GM21737 (cell line): ENCODE data around the gene MPLKIP.
"Not testable (repeated sequence)": the region's sequence is repeated elsewhere in the genome, so short reads cannot be mapped to it uniquely, and the experiment has no call there.

Experiments used
- ATAC-seq: cut with Tn5 transposase; IDR thresholded peaks from one replicate; pipeline ENCODE4 v1.9.1; 2021; ENCODE audit warnings: mild to moderate bottlenecking, moderate library complexity; ENCODE audit not compliant: unreplicated experiment

The MPLKIP gene

GRCh38 chr7:40133561-40134427 is 628 bp downstream of the MPLKIP start:
- ATAC-seq = peak; percentile 50

- ATAC-seq = no peak
Measured at GRCh38 chr7:40122940-40123254, 11.5 kb downstream of the MPLKIP start.

DNA sequence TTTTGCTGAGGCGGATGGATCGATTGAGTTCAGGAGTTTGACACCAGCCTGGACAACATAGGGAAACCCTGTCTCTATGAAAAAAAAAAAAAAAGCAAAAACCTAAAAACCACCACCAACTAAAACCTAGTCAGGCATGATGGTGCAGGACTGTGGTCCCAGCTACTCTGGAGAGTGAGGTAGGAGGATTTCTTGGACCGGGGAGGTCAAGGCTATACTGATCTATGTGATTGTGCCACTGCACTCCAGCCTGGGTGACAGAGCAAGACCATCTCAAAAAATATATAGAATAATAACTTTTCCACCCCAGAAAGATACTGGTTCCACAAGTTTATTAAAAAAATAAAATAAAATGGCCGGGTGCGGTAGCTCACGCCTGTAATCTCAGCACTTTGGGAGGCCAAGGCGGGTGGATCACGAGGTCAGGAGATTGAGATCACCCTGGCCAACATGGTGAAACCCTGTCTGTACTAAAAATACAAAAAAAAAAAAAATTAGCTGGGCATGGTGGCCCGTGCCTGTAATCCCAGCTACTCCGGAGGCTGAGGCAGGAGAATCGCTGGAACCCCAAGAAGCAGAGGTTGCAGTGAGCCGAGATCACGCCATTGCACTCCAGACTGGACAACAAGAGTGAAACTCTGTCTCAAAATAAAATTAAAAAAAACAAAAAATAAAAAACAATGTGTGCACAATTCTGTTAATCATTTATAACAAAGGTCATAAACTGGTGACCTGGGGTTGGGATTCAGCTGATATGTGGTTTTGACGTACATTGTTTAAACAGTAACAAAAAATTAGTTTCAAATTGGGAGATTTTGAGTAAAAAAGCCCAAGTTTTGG is 12.1 kb downstream of the MPLKIP start:
- not testable (repeated sequence) for ATAC-seq

GRCh38 chr7:40120020-40120419 is 14.4 kb downstream of the MPLKIP start:
- ATAC-seq = no peak

DNA sequence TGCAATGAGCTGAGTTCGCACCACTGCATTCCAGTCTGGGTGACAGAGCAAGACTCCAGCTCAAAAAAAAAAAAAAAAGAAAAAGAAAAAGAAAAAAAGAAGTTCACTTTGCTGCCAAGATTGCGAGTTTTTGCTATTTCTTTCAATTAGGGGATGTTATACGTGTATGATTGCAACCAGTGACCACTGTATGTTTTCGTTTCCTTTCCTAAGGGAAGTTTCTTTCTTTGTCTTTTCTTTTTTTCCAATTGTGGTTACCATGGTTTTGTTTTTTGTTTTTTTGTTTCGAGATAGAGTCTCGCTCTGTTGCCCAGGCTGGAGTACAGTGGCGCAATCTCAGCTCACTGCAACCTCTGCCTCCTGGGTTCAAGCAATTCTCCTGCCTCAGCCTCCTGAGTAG is 16.2 kb downstream of the MPLKIP start:
- not testable (repeated sequence) for ATAC-seq

DNA sequence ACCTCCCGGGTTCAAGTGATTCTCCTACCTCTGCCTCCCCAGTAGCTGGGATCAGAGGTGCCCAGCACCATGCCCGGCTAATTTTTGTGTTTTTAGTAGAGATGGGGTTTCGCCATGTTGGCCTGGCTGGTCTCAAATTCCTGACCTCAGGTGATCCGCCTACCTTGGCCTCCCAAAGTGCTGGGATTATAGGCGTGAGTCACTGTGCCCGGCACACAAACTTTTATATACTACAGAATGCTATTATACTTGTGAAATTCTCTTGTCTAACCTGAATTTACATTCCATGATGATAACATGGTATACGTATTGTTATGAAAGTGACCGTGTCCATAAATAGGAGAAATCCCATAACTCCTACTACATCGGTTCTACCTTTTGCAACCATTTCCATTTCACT is 17.2 kb downstream of the MPLKIP start:
- not testable (repeated sequence) for ATAC-seq

DNA sequence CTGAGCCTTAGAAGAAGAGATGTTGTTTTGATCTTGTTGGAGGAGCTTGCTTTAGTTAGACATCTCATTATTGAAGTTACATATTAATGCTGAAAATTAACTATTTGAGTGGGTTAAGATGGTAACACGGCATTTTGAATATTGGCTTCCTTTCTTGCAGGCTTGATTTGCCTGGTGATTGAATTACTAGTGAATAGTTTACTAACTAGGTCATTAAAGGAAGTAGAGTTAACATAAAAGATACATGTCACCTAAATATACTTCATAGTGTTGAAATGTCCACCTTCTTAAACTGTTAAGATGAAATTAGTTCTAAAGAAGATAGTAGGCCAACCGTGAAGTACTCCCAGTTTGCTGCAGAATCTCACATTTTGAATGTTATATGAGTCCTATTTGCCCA is 18.5 kb downstream of the MPLKIP start:
- no peak for ATAC-seq

- no peak for ATAC-seq
Measured at GRCh38 chr7:40105879-40106473, 28.4 kb downstream of the MPLKIP start.

DNA sequence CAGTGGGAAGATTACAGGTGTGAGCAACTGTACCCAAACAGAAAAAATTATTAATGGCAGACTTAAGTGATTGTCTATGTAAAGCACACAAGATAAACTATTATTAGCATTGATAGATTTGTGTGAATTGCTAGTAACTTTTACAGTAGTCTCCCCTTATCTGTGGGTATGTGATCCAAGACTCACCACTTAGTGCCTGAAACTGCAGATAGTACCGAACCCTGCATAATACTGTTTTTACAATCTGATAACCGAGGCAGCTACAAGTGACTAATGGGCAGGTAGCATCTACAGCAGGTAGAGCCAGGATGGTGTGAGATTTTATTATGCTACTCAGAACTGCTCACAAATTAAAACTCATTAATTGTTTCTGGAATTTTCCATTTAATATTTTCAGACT is 31.5 kb downstream of the MPLKIP start:
- no peak for ATAC-seq

GRCh38 chr7:40101201-40101600 is 33.2 kb downstream of the MPLKIP start:
- no peak for ATAC-seq

GRCh38 chr7:40099837-40100236 is 34.6 kb downstream of the MPLKIP start:
- no peak for ATAC-seq

DNA sequence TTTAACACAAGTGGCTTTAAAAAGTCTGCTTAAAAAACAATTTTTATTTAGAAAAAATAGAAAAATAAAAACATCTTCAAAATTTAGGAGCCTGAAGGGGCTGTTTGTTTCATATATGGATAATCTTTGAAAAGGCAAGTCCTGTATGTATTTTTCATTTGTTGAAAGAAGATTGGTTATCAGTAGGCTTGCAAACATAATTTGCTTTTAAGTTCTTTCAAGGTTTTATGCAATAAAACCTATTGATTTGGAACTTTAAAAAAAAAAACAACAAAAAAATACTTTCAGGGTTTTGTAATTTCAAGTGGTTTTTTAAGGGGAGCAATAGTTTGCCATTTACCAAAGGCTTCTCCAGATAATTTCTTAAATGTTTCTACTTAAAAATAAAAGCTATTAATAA is 35.6 kb downstream of the MPLKIP start:
- ATAC-seq = no peak

GRCh38 chr7:40097728-40098127 is 36.7 kb downstream of the MPLKIP start:
- ATAC-seq = no peak

GRCh38 chr7:40095695-40096327 is 38.6 kb downstream of the MPLKIP start:
- ATAC-seq = no peak

DNA sequence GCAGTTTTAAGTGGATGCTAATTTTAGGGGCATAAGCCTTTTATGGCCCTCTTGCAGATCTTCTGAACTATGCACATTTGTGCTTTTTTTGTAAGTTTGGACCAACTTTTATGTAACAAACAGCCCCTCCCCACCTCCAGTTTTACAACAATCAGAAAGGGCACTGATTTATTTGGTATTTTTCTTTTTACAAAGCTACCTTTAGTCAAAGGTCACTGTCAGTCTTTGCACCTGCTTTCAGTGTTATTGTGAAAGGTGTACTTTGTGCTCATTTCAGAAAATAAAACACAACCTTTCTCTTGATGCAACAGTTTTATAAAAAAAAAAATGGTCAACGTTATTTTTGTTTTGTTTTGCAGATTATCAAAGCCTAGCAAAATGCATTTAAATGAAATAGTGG is 39.2 kb downstream of the MPLKIP start:
- ATAC-seq = no peak

DNA sequence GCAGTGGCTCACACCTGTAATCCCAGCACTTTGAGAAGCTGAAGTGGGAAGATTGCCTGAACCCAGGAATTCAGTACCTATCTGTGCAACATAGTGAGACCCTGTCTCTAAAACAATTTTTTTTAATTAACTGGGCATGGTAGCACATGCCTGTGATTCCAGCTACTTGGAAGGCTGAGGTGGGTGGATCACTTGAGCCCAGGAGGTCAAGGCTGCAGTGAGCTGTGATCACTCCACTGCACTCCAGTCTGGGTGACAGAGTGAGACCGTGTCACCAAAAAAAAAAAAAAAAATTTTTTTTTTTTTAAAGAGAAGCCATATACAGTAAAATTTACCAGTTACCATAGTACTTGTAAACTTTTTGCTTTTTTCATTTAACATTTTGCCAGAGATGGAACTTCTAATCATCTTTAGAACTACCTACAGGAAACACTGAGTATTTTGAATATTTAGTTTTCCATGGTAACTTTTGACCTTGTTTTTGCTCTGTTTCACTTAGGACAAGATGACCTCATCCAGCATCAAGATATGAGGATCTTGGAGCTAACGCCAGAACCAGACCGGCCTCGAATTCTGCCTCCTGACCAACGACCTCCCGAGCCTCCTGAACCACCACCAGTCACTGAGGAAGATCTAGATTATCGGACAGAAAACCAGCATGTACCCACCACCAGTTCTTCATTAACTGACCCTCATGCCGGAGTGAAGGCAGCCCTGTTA is 40.6 kb downstream of the MPLKIP start:
- ATAC-seq = no peak

- ATAC-seq = no peak
Measured at GRCh38 chr7:40092182-40092581, 42.2 kb downstream of the MPLKIP start.

- no peak for ATAC-seq
Measured at GRCh38 chr7:40077849-40078248, 56.6 kb downstream of the MPLKIP start.
